SK-N-MC (cell line): ENCODE measurements around the gene DNLZ.
A peak's percentile ranks its signal among the peaks of the same experiment; 100 is the strongest.

Source experiments
- DNase-seq: peaks from one replicate; pipeline ENCODE4 v3.0.0-alpha.2; 2011; ENCODE audit warnings: low read depth, low spot score
- H3K27ac ChIP-seq: fragments of 200-600 bp; sonication (generic); 2 replicates; pipeline ENCODE4 v1.5.1; 2016; ENCODE audit warnings: mixed run types
- H3K36me3 ChIP-seq: fragments of 200-600 bp; sonication (generic); 2 replicates; pipeline ENCODE4 v1.6.1; 2017; ENCODE audit warnings: antibody characterized with exemption, low read length, mixed read lengths; ENCODE audit not compliant: insufficient read depth
- H3K4me3 ChIP-seq: fragments of 200-600 bp; sonication (generic); 2 replicates; pipeline ENCODE4 v1.5.1; 2016
- H3K9ac ChIP-seq: fragments of 200-600 bp; sonication (generic); 2 replicates; pipeline ENCODE4 v1.8.0; 2017; ENCODE audit warnings: mixed run types, mixed read lengths; ENCODE audit not compliant: insufficient read length
- H3K9me3 ChIP-seq: fragments of 200-600 bp; sonication (generic); 2 replicates; pipeline ENCODE4 v1.6.1; 2017; ENCODE audit warnings: low read depth, mild to moderate bottlenecking, antibody characterized with exemption, low read length, moderate library complexity, mixed read lengths
- EZH2 ChIP-seq: fragments of 200-600 bp; sonication (generic); IDR thresholded peaks from one replicate; pipeline ENCODE4 v1.6.1; 2017; ENCODE audit warnings: antibody characterized with exemption
- FOXP2 ChIP-seq: optimal IDR thresholded peaks from 2 replicates; pipeline ENCODE3; 2011; ENCODE audit warnings: mild to moderate bottlenecking, moderate library complexity; ENCODE audit not compliant: insufficient read depth; ENCODE audit errors: extremely low read length, control extremely low read depth
- POLR2AphosphoS5 ChIP-seq: IDR thresholded peaks from 2 replicates; pipeline ENCODE4 v1.6.1; 2012; ENCODE audit warnings: mild to moderate bottlenecking, low read depth, low read length, borderline replicate concordance

Gene DNLZ

DNA sequence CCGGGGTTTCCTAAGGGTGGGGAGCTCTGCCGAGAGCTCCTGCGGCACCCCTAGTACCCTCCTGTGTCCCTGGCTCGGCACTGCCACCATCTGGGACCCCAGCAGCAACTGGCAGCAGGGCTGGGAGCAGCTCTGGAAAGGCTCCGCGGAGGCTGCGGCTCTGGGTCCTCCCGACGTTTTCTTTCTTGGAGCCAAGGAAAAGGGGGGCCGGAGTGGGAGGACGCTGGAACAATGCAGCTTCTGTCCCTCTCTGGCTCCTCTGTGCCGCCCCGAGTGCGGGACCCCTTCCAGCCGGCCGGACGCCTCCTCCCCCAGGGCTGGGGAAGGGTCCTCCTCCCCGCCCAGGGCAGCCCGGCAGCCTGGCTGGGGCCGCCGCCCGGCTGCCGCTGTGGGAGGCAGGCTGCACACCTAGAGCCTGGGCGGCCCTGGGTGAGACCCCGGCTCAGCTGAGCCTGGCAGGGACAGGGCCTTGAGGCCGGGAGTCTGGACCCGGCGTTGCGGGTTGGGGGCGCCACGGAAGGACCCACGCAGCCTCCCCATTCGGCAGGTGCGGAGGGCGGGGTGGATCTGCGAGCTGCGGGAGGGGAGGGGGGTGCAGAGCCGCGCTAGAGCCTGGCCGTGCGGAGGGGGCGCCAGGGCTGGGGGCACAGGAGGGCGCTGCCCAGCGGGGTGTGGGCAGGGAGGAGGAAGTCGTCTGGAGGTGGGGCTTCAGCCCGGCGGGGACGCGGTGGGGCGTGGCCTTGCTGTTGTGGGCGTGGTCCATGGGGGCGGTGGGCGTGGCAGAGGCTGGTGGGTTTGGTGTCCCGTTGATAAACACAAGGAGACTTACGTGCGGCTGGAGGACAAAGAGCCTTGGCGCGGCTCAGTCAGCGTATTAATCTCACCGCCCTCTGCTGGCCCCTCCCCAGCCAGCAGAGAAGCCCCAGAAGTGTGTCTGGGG is 21.1 kb downstream of the DNLZ start:
- Histone ChIP-seq H3K36me3 (peaks cover 5% of the 10 kb centered on the region; the same call in 1 of the 2 replicates), H3K9me3 (no peaks in the 10 kb centered on the region), H3K4me3 (peak overlapping the region; percentile 44), H3K9ac (no peak overlapping the region), H3K27ac (peak overlapping the region; percentile 56; the same call in 1 of the 2 replicates)
- DNase-seq = no peak
- TF ChIP-seq POLR2AphosphoS5 (no peak; the same call in 1 of the 2 replicates), EZH2 (no peak), FOXP2 (no peak)

DNA sequence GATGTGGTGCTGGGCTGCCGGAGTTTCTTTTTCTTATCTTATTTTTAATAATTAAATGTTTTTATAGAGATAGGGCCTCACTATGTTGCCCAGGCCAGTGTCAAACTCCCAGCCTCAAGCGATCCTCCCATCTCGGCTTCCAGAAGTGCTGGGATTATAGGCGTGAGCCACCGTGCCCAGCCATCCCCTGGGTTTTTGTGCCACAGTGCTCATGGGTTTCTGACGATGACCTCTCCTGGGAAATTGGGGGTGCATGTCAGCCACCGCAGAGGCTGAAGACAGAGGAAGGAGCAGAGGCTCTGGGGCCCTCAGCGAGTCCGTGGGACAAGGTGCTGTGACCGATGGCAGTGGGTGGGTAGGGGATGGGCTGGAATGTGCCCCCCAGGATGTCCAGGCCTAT is 21.8 kb downstream of the DNLZ start:
- Histone ChIP-seq H3K36me3 (peaks cover 6% of the 10 kb centered on the region; the same call in 1 of the 2 replicates), H3K4me3 (no peak overlapping the region)

DNA sequence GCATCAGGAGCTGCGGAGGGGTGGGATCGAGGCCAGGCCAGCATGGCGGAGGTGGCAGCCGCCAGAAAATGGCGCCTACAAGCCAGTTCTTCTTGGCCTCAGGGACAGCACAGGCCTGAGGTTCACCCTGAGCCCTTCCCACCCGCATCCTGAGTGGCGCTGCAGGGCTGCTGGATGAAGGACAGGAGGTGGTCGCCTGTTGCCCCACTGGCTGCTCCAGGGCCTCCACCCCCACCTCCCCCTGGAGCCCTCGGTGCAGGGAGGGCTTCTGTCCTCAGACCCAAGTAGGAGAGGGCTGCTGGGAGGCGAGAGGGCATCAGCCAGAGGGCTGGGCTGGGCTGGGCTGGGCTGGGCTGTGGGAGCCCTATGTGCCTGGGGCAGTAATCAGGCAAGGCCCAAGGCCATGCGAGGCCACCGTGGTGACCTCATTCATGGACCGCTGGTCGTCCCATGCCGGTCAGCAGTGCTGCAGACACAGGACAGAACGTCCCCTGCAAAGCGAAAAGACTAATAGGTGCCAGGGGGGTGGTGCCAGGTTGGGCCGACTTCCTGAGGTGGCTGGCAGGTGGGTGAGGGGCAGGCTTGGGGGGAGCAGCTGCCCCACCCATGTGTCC is 22.4 kb downstream of the DNLZ start:
- no peak for DNase-seq
- H3K36me3 ChIP-seq = peaks cover 6% of the 10 kb centered on the region; the same call in 1 of the 2 replicates

More for the DNA sequence above, 21.8 kb downstream of the DNLZ start:
- H3K9me3 ChIP-seq = no peaks in the 10 kb centered on the region
- no peak for TF ChIP-seq EZH2
- TF ChIP-seq POLR2AphosphoS5 = 0 out of 2 replicates have a peak, but pooled peaks have one; percentile 18
- no peak for DNase-seq
- H3K9ac ChIP-seq = no peak overlapping the region
- H3K27ac ChIP-seq = no peak overlapping the region

DNA sequence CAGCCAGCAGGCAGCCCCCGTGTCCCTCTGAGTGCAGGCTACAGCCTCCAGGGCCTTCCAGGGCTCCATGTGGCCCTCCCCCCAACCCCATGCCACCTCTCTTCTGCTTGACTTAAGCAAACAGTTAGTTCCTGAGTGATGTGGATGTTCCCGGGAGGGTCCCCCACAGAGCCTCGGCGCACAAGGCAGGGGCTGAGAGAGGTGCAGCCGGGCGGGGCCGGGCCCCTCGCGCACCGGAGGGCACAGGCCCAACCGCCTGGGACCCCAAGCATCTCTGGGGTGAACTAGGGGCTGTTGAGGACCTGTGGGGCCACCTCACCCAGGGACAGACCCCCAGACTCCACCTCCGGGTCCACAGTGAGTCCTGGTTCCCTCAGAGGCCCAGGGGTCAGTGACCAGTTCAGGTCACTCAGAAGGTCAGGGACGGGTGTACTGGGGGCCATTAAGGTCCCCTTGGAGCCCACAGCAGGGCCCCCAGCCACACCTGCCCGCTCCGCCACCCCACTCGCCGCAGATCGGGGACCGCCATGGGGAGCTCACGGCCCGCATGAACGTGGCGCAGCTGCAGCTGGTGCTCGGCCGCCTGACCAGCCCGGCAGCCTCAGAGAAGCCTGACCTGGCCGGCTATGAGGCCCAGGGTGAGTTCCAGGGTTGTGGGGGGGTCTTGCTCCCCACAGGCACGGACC is 23.0 kb downstream of the DNLZ start:
- Histone ChIP-seq H3K9me3 (no peaks in the 10 kb centered on the region), H3K4me3 (no peak overlapping the region), H3K36me3 (peaks cover 6% of the 10 kb centered on the region; the same call in 1 of the 2 replicates), H3K9ac (no peak overlapping the region), H3K27ac (no peak overlapping the region)
- DNase-seq = no peak
- TF ChIP-seq EZH2 (no peak), POLR2AphosphoS5 (no peak), FOXP2 (no peak)

More for the DNA sequence above, 22.4 kb downstream of the DNLZ start:
- no peak overlapping the region for H3K27ac ChIP-seq
- H3K4me3 ChIP-seq = no peak overlapping the region
- TF ChIP-seq POLR2AphosphoS5 (no peak), EZH2 (no peak), FOXP2 (no peak)
- H3K9ac ChIP-seq = no peak overlapping the region
- no peaks in the 10 kb centered on the region for H3K9me3 ChIP-seq

DNA sequence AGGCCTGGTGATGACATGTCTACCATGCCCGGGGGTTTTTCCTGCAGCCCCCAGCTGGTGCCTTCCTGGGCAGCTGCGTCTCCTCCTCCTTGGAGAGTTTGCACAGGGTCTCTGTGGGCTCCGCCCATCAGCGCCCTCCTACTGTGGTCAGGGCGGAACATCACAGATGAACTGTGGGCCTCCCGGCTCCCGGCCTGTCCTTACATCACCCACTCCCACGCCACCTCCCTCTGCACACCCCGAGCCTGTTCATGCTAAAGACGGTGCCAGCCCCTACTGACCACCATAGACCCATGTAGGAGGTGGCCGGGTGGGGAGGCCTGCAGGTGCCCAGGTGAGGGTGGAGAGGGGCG is 23.6 kb downstream of the DNLZ start:
- H3K9ac ChIP-seq = no peak overlapping the region
- H3K4me3 ChIP-seq = no peak overlapping the region
- H3K9me3 ChIP-seq = no peaks in the 10 kb centered on the region
- H3K36me3 ChIP-seq = peaks cover 6% of the 10 kb centered on the region; the same call in 1 of the 2 replicates
- no peak for DNase-seq
- TF ChIP-seq EZH2 = no peak
- no peak for TF ChIP-seq POLR2AphosphoS5
- TF ChIP-seq FOXP2 = no peak
- no peak overlapping the region for H3K27ac ChIP-seq

DNA sequence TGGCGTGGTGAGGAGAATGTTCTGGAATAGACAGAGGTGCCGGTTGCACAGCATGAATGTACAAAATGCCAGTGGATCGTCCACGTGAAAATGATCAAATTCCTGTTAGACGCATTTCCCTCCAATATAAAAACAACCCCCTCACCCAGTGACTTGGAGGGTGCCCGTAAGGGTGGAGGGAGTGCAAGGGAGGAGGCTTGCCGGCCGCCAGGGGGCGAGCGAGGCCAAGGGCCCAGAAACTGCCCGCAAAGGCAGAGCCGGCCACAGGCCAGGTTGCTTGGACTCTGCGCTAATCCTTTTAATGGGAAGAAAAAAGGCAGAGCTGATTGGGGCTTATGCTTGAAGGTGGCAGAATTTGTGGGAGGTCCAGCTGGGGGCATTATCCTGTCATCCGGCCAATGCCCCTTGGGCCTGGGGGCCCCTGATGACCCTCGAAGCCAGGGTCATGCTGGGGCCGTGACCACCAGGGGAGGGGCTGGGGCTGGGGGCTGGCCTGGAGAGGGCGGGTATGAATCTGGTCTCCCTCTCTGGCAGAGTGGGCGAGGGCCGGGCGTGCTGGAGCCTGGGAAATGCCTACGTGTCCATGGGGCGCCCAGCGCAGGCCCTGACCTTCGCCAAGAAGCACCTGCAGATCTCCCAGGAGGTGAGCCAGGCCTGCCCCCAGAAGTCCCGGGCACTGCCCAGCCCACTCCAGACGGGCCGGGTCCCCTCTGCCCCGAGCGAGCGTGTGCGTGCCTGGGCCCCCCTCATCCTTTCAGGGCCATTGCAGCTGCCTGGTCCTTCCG is 24.2 kb downstream of the DNLZ start:
- TF ChIP-seq POLR2AphosphoS5 = no peak
- TF ChIP-seq EZH2 = no peak
- TF ChIP-seq FOXP2 = no peak
- H3K9ac ChIP-seq = no peak overlapping the region
- no peak overlapping the region for H3K4me3 ChIP-seq
- no peak overlapping the region for H3K27ac ChIP-seq
- DNase-seq = no peak
- peaks cover 6% of the 10 kb centered on the region; the same call in 1 of the 2 replicates for H3K36me3 ChIP-seq
- H3K9me3 ChIP-seq = no peaks in the 10 kb centered on the region

DNA sequence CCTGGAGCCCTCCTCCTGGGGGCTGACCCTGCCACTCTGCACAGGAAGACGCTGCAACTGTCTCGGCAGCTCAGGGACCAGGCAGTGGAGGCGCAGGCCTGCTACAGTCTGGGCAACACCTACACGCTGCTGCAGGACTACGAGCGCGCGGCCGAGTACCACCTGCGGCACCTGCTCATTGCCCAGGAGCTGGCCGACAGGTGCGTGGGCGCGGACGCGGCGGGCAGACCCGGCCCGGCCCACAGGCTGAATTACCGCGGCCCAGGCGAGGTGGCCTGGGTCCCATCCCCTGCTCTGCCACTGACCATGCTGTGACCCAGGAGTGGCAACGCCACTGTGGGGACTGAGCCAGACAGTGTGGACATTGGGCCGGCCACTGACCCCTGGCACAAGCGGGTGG is 25.0 kb downstream of the DNLZ start:
- Histone ChIP-seq H3K9ac (no peak overlapping the region), H3K4me3 (no peak overlapping the region), H3K27ac (no peak overlapping the region), H3K9me3 (no peaks in the 10 kb centered on the region), H3K36me3 (peaks cover 6% of the 10 kb centered on the region; the same call in 1 of the 2 replicates)
- DNase-seq = no peak
- TF ChIP-seq POLR2AphosphoS5 (no peak), EZH2 (no peak), FOXP2 (no peak)

DNA sequence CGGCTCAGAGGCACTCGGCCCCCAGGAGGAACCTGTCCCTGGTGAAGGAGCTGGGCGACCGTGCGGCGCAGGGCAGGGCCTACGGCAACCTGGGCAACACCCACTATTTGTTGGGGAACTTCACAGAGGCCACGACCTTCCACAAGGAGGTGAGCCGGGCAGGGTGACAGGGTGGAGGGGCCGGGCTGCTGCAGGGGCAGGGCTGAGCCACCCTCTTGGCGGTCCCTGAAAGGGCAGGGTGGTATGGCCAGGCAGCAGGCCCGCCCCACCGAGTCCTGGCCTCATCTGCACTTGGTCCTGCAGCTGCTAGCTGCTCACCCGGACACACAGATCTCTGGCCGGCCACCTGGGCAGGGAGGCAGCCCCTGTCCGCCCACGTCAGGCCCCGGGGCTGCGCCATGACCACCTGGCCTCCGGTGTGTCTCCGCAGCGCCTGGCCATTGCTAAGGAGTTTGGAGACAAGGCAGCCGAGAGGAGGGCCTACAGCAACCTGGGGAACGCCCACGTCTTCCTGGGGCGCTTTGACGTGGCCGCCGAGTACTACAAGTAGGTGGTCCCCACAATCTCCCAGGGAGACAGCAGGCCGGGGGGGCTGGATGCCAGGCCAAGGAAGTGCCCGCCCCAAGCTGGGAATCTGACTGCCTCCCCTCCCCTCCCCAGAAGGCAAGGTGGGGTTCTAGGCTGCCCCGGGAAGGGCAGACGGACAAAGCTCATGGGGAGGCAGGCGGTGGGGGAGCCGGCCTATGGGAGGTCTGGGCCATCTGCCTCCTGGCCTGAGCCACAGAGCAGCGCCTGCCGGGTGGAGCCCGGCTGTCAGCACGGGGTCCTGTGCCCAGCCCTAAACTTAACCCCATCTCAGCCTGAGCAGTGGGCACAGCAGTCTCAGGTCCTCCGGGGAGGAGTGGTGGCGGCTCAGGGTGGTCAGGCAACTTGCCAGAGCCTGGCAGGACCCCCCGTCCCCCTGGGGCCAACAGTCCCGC is 25.8 kb downstream of the DNLZ start:
- Histone ChIP-seq H3K27ac (no peak overlapping the region), H3K9ac (no peak overlapping the region)

More for the DNA sequence above, 25.8 kb downstream of the DNLZ start:
- Histone ChIP-seq H3K36me3 (peaks cover 6% of the 10 kb centered on the region; the same call in 1 of the 2 replicates), H3K9me3 (no peaks in the 10 kb centered on the region), H3K4me3 (no peak overlapping the region)
- TF ChIP-seq FOXP2 (no peak), EZH2 (no peak), POLR2AphosphoS5 (no peak)
- DNase-seq = no peak
